Measurements from ENCODE around the gene AOC3. TPM values are rescaled to one million over a fixed set of nuclear protein-coding genes. Genes with fewer than 3 reads are reported as not detected.

The AOC3 gene
- total and polyA plus RNA-seq, 2 of the 4 experiments (the other 2 are of a cell fraction), result 0.17 TPM; not detected in 1

DNA sequence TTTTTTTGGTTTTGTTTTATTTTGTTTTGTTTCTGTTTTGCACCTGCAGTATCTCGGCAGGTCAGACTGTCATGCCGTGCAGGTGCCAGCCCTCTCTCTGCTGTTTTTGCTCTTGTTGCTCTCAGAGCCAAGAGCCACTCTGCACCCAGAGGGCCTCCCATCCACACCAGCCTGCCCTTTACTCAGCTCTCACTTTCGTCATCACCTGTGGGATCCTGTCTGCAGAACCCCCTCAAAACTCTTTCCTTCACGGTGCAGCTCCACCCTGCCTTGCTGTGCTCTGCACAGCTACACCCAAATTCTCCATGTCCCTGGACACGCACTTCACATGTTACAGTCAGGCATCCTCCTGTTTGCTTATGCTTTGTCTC, 2.6 kb downstream of the AOC3 start:
- Histone ChIP-seq H3K23ac (ENCODE audit: low read depth, low read length) (no peak overlapping the region), H3K18ac (ENCODE audit: low read depth, low read length) (no peak overlapping the region), H4K20me1 (ENCODE audit: insufficient read depth, low read length) (no peaks in the 10 kb centered on the region), H2AFZ (replicated peaks; ENCODE audit: low read length, poor library complexity) (no peak overlapping the region), H2AK5ac (ENCODE audit: low read depth, low read length) (no peak overlapping the region), H2BK5ac (ENCODE audit: low read depth, low read length, poor library complexity, severe bottlenecking) (no peak overlapping the region), H3K4ac (ENCODE audit: low read depth, low read length) (no peak overlapping the region), H3K4me1 (ENCODE audit: control insufficient read depth, insufficient read depth, low read length) (peaks cover 4% of the 10 kb centered on the region; the same call in 1 of the 2 replicates), H3K9me3 (ENCODE audit: control insufficient read depth, insufficient read depth, low read length) (no peaks in the 10 kb centered on the region), H3K79me1 (ENCODE audit: low read depth in 1 of 2, low read length in 2 of 2) (no peaks in the 10 kb centered on the region), H3K4me3 (ENCODE audit: insufficient read depth, low read depth, low read length) (no peak overlapping the region), H2BK20ac (ENCODE audit: low read depth, low read length) (no peak overlapping the region), H2BK15ac (ENCODE audit: low read depth, low read length) (no peak overlapping the region), H3K9me1 (ENCODE audit: insufficient read depth, low read length) (0 out of 2 replicates have a peak, but pooled peaks cover 6% of the 10 kb centered on the region), H2BK120ac (ENCODE audit: low read depth, low read length) (no peak overlapping the region), H3K56ac (ENCODE audit: extremely low read depth, insufficient read depth, low read length) (no peak overlapping the region), H3K4me2 (ENCODE audit: low read depth, low read length) (no peak overlapping the region), H2AK9ac (replicated peaks; ENCODE audit: low read depth, low read length, poor library complexity) (no peak overlapping the region), H3K27ac (ENCODE audit: insufficient read depth, low read length) (no peak overlapping the region), H3K36me3 (ENCODE audit: control insufficient read depth, insufficient read depth, low read length) (no peaks in the 10 kb centered on the region), H4K8ac (ENCODE audit: low read depth in 2 of 2, low read length in 2 of 2) (no peak overlapping the region), H4K91ac (ENCODE audit: insufficient read depth, low read depth, low read length) (no peak overlapping the region), H3K14ac (replicated peaks; ENCODE audit: low read depth, low read length) (no peak overlapping the region), H3K27me3 (ENCODE audit: control insufficient read depth, insufficient read depth, low read length) (peaks cover 23% of the 10 kb centered on the region), H4K5ac (ENCODE audit: low read depth, low read length) (no peak overlapping the region), H3K9ac (ENCODE audit: low read depth, low read length) (no peak overlapping the region)
- intact Hi-C loops (cut with micrococcal nuclease), result no loop called here
- no TSS peak for BruUV-seq (replicated peaks)
- dilution Hi-C loops (cut with HindIII; ENCODE audit: low sequenced_read_pairs, unreplicated experiment), result no loop called here
- in situ Hi-C loops (cut with MboI; ENCODE audit: low sequenced_read_pairs), result no loop called here
- ChIA-PET CTCF (no interaction called here), POLR2A (ENCODE audit: unreplicated experiment) (no interaction called here)
- WGBS, 2 experiments (ENCODE audit: extremely low coverage in 2 of 2, insufficient read length in 1 of 2), result 82% methylated on average over 3 of the region's 5 CpGs; no CpG with 5 or more reads in 1 of the 2 experiments
- DNase-seq (no peak), ATAC-seq (ENCODE audit: low read depth) (no peak)
- TF ChIP-seq USF2 (IDR thresholded peaks at IDR 0.05; ENCODE audit: low read depth, low read length), result no peak
- TF ChIP-seq MXI1 (IDR thresholded peaks at IDR 0.05; ENCODE audit: borderline replicate concordance, low read depth, low read length), result no peak
- TF ChIP-seq ELK1 (IDR thresholded peaks at IDR 0.05; ENCODE audit: borderline replicate concordance, low read depth, low read length), result no peak
- no peak for TF ChIP-seq CEBPB (IDR thresholded peaks at IDR 0.05; ENCODE audit: low read depth, low read length)
- TF ChIP-seq FOS (IDR thresholded peaks at IDR 0.05; ENCODE audit: low read depth, low read length), result no peak
- TF ChIP-seq POLR2A (IDR thresholded peaks at IDR 0.05; ENCODE audit: low read depth, low read length), result no peak
- no peak for TF ChIP-seq RFX5 (IDR thresholded peaks at IDR 0.05; ENCODE audit: low read depth, low read length)

All from IMR-90 (cell line).